A172 (cell line): ENCODE measurements around the gene PLCG2. TPM values are rescaled to one million over a fixed set of nuclear protein-coding genes. Genes with fewer than 3 reads are reported as not detected.
"Not testable (repeated sequence)": the region's sequence is repeated elsewhere in the genome, so short reads cannot be mapped to it uniquely, and the experiment has no call there.

ENCODE experiments used
- DNase-seq: peaks from one replicate; pipeline ENCODE4 v3.0.0-alpha.2; 2015; ENCODE audit warnings: low spot score
- total RNA-seq: library from RNA; depleted of rRNA; stranded (reverse); fragments of >200 nt; shearing (Covaris generic); gene quantifications from 2 replicates; pipeline ENCODE4 v1.2.3, GENCODE V29; 2014

The PLCG2 gene
- total RNA-seq, 1 experiment from 2014 or later: 3.9 TPM

DNA sequence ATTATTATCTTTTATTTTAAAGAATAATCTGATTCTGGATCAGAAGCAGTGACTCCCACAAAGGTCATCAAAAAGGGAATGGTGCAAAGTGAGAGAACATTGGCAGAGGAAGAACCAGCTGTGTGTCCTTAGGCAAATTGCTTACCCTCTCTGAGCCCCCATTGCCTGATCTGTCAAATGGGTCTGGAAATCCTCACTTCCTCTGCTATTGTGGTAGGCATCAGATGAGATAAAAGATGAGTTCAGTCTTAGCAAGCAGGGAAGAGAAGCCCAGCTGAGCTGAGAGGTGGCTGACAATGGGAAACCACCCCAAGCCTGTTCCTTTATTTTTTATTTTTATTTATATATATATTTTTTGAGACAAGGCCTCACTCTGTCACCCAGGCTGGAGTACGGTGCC, 24.2 kb upstream of the PLCG2 start:
- DNase-seq: no peak

DNA sequence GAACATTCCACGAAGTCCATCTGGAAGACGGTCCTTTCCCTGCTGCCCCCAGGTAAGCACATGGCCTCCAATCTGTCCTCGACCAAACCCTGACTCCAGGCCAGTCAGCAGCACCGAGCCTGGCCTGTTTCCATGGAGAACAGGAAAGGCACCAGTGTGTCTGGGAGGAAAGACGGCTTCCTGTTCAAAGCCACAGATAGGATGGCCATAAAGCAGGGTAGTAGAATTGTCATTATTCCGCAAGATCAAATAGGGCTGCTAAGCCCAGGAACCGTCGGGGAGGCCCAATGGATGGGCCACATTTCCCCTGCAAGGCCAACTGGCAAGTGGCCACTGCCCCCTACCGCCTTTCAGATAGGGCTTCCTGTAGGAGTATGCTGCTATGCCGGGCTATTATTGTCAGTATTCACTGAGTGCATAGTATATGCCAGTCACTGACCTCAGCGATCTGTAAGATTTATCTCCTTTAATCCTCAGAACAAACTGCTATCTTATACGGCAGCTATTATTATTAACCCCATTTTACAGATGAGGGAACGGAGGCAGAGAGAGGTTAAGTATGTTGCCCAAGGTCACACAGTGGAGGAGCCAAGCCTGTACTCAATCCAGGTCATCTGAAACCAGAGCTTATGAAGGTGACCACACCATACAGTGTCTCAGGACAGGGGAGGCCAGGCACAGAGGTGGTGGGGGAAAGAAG, 23.0 kb upstream of the PLCG2 start:
- peak; percentile 41 for DNase-seq

DNA sequence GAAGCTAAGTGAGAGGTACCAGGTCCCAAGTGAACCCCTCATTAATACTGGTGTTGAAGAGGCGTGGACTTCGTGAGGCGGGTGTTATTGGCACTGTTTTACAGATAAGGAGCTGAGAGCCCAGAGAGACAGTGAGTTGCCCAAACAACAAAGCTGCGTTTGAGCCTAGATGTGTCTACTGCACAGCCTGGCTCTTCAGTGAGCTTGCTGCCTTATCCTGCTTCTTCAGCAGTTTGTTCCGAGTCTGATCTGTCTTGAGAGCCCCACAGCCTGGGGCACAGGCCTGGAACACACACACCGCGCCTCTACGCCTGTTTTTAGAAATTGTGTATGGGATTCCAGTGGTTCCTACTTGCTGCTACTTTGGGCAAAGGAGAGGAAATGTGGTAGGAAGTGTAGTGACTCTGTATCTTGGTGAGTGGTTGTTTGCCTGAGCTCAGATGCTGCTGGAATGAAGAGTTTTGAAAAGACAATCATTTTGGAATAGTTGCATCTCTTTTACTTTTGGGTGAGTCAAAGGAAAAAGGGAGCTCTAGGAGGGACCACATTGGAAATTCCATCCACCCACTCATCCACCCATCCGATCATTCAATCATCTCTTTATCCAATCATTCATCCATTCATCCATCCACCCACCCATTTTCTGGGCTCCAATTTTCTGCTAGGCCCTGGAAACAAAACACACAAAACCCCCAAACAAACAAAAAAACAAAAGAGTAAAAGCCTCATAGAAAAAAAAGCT, 22.3 kb upstream of the PLCG2 start:
- DNase-seq: no peak

- peak; percentile 40 for DNase-seq
Measured at GRCh38 chr16:81758376-81758775, 20.7 kb upstream of the PLCG2 start.

DNA sequence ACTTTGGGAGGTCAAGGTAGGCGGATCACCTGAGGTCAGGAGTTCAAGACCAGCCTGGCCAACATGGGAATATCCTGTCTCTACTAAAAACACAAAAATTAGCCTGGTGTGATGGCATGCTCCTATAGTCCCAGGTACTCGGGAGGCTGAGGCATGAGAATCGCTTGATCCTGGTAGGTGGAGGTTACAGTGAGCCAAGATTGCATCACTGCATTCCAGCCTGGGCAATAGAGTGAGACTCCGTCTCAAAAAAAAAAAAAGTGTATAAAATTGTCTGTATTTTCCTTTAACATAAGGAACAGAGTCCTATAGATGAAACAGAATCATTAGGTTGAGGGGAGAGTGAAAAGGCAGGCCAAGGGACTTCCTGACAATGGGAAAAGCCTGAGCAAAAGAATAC, 16.8 kb upstream of the PLCG2 start:
- DNase-seq: not testable (repeated sequence)

DNA sequence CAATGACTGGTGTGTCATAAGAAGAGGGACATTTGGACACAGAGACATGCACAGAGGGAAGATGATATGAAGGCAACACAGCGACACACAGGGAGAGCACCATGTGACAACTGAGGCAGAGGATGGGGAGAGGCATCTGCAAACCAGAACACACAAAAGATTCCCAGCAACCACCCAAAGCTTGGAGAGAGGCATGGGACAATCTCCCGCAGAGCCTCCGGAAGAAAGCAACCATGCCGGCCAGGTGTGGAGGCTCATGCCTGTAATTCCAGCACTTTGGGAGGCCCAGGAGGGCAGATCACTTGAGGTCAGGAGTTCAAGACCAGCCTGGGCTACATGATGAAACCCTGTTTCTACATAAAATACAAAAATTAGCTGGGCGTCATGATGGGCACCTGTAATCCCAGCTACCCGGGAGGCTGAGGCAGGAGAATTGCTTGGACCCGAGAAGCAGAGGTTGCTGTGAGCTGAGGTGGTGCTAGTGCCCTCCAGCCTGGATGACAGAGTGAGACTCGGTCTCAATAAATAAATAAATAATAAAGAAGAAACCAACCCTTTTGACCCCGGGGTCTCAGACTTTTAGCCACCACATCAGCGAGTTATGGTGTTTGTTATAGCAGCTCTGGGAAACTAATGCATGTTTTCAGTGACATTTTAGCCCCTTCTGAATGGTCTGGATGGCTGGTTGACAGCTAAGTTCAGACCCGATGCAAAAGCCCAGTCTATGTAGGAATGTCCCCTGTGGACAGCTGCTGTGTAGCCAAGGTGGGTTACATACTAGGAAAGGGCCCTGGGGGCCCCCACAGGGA, 13.8 kb upstream of the PLCG2 start:
- no peak for DNase-seq

DNA sequence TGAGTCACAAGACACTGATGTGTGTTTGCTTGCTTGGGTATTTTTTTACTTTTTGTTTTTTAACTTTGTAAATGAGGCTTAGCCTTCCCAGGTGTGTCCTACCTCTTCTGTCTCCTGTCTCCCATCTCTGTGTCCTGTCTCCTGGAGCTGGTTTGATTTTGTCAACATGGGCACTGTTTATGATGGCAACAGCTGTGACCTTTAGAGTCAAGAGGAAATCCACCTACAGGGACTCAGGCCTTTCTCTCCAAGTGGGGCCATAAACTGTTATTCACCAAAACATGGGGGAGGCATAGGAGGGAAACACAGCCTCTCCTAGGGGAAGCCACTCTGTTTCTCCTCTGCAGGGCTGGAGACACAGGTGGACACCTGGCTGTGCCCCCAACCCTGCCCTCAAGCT, 13.1 kb upstream of the PLCG2 start:
- DNase-seq: no peak

GRCh38 chr16:81767987-81768592, 11.0 kb upstream of the PLCG2 start:
- no peak for DNase-seq

GRCh38 chr16:81770008-81770407, 9.1 kb upstream of the PLCG2 start:
- DNase-seq: no peak

DNA sequence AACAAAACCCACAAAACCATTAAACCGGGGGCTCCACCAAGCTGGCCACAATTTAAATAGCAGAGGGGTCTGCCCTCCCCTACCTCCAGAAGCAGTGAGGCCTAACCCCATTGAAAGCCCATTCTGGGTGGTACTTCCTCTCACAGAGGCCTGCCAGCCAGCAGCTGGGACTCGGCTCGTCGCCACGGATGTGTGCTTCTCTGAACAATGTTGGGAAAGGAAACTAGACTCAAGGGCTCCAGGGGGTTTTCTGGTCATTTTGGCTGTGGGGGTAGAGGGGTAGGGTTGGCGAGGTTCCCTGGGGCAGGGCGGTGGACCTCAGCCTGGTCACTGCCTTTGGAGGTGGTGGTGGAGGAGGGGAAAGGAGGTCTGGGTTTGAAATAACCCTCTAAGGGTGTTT, 4.7 kb upstream of the PLCG2 start:
- no peak for DNase-seq

- DNase-seq: no peak
Measured at GRCh38 chr16:81775570-81775969, 3.5 kb upstream of the PLCG2 start.

DNA sequence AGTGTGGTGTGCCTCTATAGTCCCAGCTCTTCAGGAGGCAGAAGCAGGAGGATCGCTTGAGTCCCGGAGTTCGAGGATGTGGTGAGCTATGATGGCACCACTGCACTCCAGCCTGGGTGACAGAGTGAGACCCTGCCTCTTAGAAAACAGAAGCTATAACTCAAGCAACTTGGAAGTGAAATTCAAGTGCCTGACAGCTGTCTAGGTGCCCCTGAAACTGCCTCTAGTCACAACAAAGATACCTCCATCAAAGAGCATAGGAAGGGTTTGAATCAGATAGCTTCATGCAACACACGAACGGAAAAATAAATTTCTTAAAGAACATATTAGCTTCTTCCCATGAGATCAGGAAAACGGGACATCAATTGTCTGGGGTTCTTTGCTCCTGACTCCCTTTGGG, 860 bp upstream of the PLCG2 start:
- no peak for DNase-seq

DNA sequence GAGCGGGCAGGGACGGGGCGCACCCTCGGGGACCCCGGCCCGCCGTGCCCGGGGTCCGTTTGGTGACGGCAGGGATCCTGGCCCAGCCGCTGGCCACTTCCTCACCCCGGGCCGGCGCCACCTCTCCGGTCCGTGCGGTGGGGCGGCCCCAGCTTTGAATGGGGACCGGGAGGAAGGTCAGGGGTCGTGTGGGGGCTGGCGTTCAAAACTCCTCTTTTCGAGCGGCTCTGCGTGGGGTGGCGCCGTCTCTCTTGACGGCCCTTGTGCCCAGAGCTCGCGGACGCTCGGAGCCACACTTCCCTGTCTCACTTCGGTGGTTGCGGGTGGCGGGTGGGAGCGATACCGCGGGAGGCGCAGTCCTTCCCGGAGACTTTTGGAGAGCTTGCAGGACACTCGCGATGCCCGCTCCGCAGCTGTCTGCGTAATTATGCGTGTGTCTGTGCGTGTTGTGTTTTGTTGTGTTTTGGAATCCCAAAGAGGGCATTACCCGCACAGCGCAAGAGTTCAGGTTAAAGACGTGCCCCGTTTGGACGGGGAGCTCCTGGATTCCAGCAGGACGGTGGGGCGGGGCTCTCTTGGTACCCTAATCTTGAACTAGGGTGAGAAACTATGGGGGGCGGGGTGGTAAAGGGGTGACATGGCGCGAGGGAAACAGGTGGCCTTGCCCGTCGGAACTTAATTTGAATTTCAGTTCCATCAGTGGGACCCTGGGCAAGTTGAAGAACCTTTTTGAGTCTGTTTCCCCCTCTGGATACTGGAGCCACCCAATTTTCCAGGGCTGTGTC, 637 bp downstream of the PLCG2 start:
- DNase-seq: no peak

DNA sequence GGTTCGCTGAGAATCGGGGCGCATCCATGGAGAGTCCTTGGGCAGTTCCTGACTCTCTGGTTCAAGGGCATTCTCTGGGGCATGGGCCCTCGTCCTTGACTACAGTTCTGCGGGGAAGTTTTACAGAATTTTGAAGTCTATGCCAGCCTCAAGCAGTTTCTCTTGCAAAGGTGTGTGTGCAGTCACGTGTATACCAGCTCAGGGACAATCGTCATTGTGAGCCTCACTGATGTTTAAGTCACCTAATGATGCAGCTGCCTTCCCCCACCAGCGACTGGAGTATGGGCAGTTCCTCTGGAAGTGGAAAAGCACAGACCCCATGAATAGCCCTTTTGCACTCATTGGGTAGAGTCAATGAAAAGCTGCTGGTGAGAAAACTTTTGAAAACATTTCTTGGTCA, 1.3 kb downstream of the PLCG2 start:
- DNase-seq: no peak

DNA sequence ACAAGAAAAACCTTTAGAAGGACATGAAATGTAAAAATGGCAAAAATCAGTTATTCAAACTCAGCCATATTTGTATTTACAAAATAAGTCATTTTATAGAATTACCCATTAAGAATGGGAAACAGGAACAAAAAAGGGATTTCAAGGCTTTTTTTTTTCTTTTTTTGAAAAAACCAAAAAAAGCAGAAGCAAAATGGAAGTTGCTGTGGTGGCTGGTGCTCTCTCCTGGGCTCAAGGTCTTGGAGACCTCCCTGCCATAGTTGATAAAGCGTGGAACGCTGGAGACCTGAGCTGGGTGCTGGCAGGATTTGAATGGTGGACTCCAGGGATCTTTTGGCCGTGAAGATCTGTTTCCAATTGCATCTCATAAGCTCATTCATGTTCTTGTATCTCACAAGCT, 3.1 kb downstream of the PLCG2 start:
- no peak for DNase-seq

- no peak for DNase-seq
Measured at GRCh38 chr16:81784072-81784795, 5.1 kb downstream of the PLCG2 start.

- DNase-seq: no peak
Measured at GRCh38 chr16:81785138-81785924, 6.2 kb downstream of the PLCG2 start.

- peak; percentile 33 for DNase-seq
Measured at GRCh38 chr16:81786321-81786720, 7.2 kb downstream of the PLCG2 start.

GRCh38 chr16:81786868-81787267, 7.8 kb downstream of the PLCG2 start:
- no peak for DNase-seq

DNA sequence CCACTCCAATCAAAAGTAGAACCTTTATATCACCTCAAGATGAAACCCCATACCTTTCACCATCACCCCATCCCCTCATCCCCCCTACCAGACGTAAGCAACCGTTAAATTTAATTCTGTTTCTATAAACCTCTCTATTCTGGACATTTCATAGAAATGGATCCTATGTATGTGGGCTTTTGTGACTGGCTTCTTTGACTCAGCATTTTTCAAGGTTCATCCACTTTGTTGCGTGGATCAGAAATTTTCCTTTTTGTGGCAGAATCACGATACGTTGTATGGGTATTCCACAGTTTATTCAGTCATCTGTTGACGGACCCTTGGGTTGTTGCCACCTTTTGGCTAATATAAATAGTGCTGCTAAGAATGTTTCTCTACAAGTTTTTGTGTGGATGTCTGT, 8.6 kb downstream of the PLCG2 start:
- no peak for DNase-seq
